Astrocyte of the cerebellum (primary cell): Measurements from ENCODE around the gene PSMB11.
A peak's percentile ranks its signal among the peaks of the same experiment; 100 is the strongest.

Source experiments
- DNase-seq: peaks from one replicate; pipeline ENCODE4 v3.0.0-alpha.2; 2011; ENCODE audit warnings: low read depth
- H3K4me3 ChIP-seq: 2 replicates; pipeline ENCODE4 v1.5.1; 2011; ENCODE audit warnings: mild to moderate bottlenecking, low read depth, low read length, moderate library complexity
- CTCF ChIP-seq: IDR thresholded peaks from 2 replicates; pipeline ENCODE4 v1.5.1; 2012; ENCODE audit warnings: low read length, low read depth, moderate library complexity, mild to moderate bottlenecking; ENCODE audit errors: missing control alignments
- in situ Hi-C: cut with HindIII; loops from 2 replicates; pipeline ENCODE4 v1.10.0; 2017; ENCODE audit warnings: low sequenced_read_pairs

PSMB11 gene

GRCh38 chr14:23030936-23031335 lies 11.1 kb upstream of the PSMB11 start:
- H3K4me3 ChIP-seq = no peak overlapping the region
- in situ Hi-C loops = no loop called here
- no peak for DNase-seq
- no peak for TF ChIP-seq CTCF

- H3K4me3 ChIP-seq = peak overlapping the region; percentile 96
- no peak for TF ChIP-seq CTCF
- in situ Hi-C loops = no loop called here
- DNase-seq = no peak
Observed at GRCh38 chr14:23033251-23033727, 8.7 kb upstream of the PSMB11 start.

- H3K4me3 ChIP-seq = peak overlapping the region; percentile 96
- in situ Hi-C loops = no loop called here
- no peak for TF ChIP-seq CTCF
- DNase-seq = no peak
Observed at GRCh38 chr14:23033801-23034497, 8.1 kb upstream of the PSMB11 start.

GRCh38 chr14:23034498-23035302 lies 7.3 kb upstream of the PSMB11 start, which contains the start of gene PSMB5:
PSMB5 (minus strand) TSS chr14:23034900; CDS start chr14:23034881, 19 bp downstream.
- H3K4me3 ChIP-seq = peak within 1 kb of the TSS; percentile 96
- peak; percentile 90 for DNase-seq
- in situ Hi-C loops = no loop called here
- peak; percentile 8 for TF ChIP-seq CTCF

GRCh38 chr14:23035303-23036144 lies 6.5 kb upstream of the PSMB11 start:
- no peak for TF ChIP-seq CTCF
- DNase-seq = no peak
- H3K4me3 ChIP-seq = peak overlapping the region; percentile 96
- in situ Hi-C loops = no loop called here

- H3K4me3 ChIP-seq = no peak overlapping the region
- DNase-seq = no peak
- TF ChIP-seq CTCF = no peak
- in situ Hi-C loops = loop anchor here (10.0 kb wide), 1 partner anchor 45 kb away; no protein-coding TSS in a partner anchor
Observed at GRCh38 chr14:23040100-23040499, 1.9 kb upstream of the PSMB11 start.
